ENCODE results near the gene CD151.

GRCh38 chr11:792873-793272 is 39.9 kb upstream of the CD151 start:
- no peak for TF ChIP-seq POLR2A (IDR thresholded peaks at IDR 0.05; ENCODE audit: low read depth, low read length)
- no peak for TF ChIP-seq POLR2AphosphoS5 (IDR thresholded peaks at IDR 0.05; ENCODE audit: low read depth, low read length)
- no peak for TF ChIP-seq TAF1 (IDR thresholded peaks at IDR 0.05; ENCODE audit: borderline replicate concordance, low read depth, low read length)
